DMS153 (cell line): Measurements from ENCODE around the gene OR6S1.
"Not testable (repeated sequence)": the region's sequence is repeated elsewhere in the genome, so short reads cannot be mapped to it uniquely, and the experiment has no call there.

ENCODE experiments used
- DNase-seq: peaks from one replicate; lab custom pipeline; 2025; lab: John Stamatoyannopoulos, UW

The OR6S1 gene

GRCh38 chr14:20610002-20610765 lies 31.3 kb downstream of the OR6S1 start:
- DNase-seq, result peak; percentile 65

- DNase-seq, result peak; percentile 74
These were observed 32.1 kb downstream of the OR6S1 start for GRCh38 chr14:20609215-20610001.

GRCh38 chr14:20608383-20609110 lies 32.9 kb downstream of the OR6S1 start:
- DNase-seq, result no peak

GRCh38 chr14:20607617-20608016 lies 33.9 kb downstream of the OR6S1 start:
- DNase-seq, result no peak

GRCh38 chr14:20606902-20607242 lies 34.6 kb downstream of the OR6S1 start:
- DNase-seq, result no peak

GRCh38 chr14:20606190-20606901 lies 35.1 kb downstream of the OR6S1 start:
- peak; percentile 15 for DNase-seq

- DNase-seq, result no peak
These were observed 37.4 kb downstream of the OR6S1 start for GRCh38 chr14:20603813-20604690.

- DNase-seq, result no peak
These were observed 38.9 kb downstream of the OR6S1 start for GRCh38 chr14:20602583-20602982.

- no peak for DNase-seq
These were observed 40.0 kb downstream of the OR6S1 start for GRCh38 chr14:20601522-20601921.

- no peak for DNase-seq
These were observed 44.4 kb downstream of the OR6S1 start for GRCh38 chr14:20597108-20597507.

- DNase-seq, result not testable (repeated sequence)
These were observed 45.8 kb downstream of the OR6S1 start for GRCh38 chr14:20595726-20596125.

- DNase-seq, result no peak
These were observed 48.9 kb downstream of the OR6S1 start for GRCh38 chr14:20592574-20592973.

- no peak for DNase-seq
These were observed 50.3 kb downstream of the OR6S1 start, which contains the start of gene RNASE12 for GRCh38 chr14:20591235-20591634. Gene RNASE12, minus strand, starts transcription at chr14:20591376. Its CDS starts 653 bp downstream, at chr14:20590723.
